Lung (tissue), 12 donors: ENCODE results near the gene EPHB2. TPM values are rescaled to one million over a fixed set of nuclear protein-coding genes. Genes with fewer than 3 reads are reported as not detected.

Source experiments
- ATAC-seq: fragments of 200-7000 bp; cut with Tn5 transposase; one replicate; pipeline ENCODE4 v1.9.1; 2020; ENCODE audit warnings: moderate number of reproducible peaks; ENCODE audit not compliant: insufficient read depth, low FRiP score
- DNase-seq, 3 donors: peaks; one replicate each; pipeline ENCODE4 v3.0.0-alpha.2; 2013 to 2017
- H3K27ac ChIP-seq, 2 donors: one replicate each; pipeline ENCODE4 v1.5.1; 2013; ENCODE audit warnings: mild to moderate bottlenecking in 2 of 2, moderate library complexity in 2 of 2, control low read depth in 1 of 2, inconsistent platforms in 1 of 2, low read depth in 1 of 2, low read length in 1 of 2
- H3K27me3 ChIP-seq, 3 donors: one replicate each; pipeline ENCODE4 v1.5.1; 2013; ENCODE audit warnings: low read length in 2 of 3; ENCODE audit not compliant: control insufficient read depth in 3 of 3, insufficient read depth in 3 of 3
- H3K36me3 ChIP-seq, 4 donors: one replicate each; pipeline ENCODE4 v1.5.1; 2013; ENCODE audit warnings: low read length in 4 of 4, mild to moderate bottlenecking in 1 of 4, moderate library complexity in 1 of 4; ENCODE audit not compliant: control insufficient read depth in 4 of 4, insufficient read depth in 4 of 4
- H3K4me1 ChIP-seq, 5 donors: one replicate each; pipeline ENCODE4 v1.5.1; 2013; ENCODE audit warnings: low read length in 5 of 5, mild to moderate bottlenecking in 2 of 5, moderate library complexity in 1 of 5; ENCODE audit not compliant: control insufficient read depth in 5 of 5, insufficient read depth in 5 of 5
- H3K4me3 ChIP-seq: one replicate; pipeline ENCODE4 v1.5.1; 2013; ENCODE audit warnings: mild to moderate bottlenecking, control low read depth, moderate library complexity
- H3K9ac ChIP-seq, 2 donors: one replicate each; pipeline ENCODE4 v1.5.1; 2013; ENCODE audit warnings: low read length in 2 of 2, control low read depth in 1 of 2; ENCODE audit not compliant: insufficient read depth in 1 of 2
- H3K9me3 ChIP-seq, 4 donors: one replicate each; pipeline ENCODE4 v1.5.1; 2013; ENCODE audit warnings: low read length in 3 of 4, mild to moderate bottlenecking in 1 of 4, moderate library complexity in 1 of 4; ENCODE audit not compliant: control insufficient read depth in 4 of 4, insufficient read depth in 3 of 4
- WGBS, 2 donors: extraction: QIAGEN DNeasy Blood & Tissue Kit; methylation state at CpG; one replicate each; pipeline ENCODE4 v1.1.7; 2013; 5-methylcytosine and 5-hydroxymethylcytosine counted together
- polyA plus RNA-seq, 2 donors: library from polyadenylated mRNA; stranded (reverse); fragments of 200-250 nt; gene quantifications; one replicate each; pipeline ENCODE4 v1.2.1, GENCODE V29; 2013
- total RNA-seq, 2 donors: library from RNA; depleted of rRNA in 1 of 2; stranded (reverse); fragments of >200 nt in 1 of 2; gene quantifications; one replicate each; pipeline ENCODE4 v1.2.1, GENCODE V29; 2014 to 2021
- TF ChIP-seq, protein P1 (sequence below): IDR thresholded peaks from 2 replicates; pipeline ENCODE4 v1.5.1; 2012; ENCODE audit warnings: mild to moderate bottlenecking; ENCODE audit errors: control extremely low read depth, extremely low read depth
- donor health status: control.
- donor health status: control.
- donor health status: Bipolar disorder and iron deficiency.
- donor health status: healthy.
- donor health status: DM: yes; HTN: yes; CAD: no.

Gene EPHB2
- total and polyA plus RNA-seq, 4 donors = 1.2 to 8.5 (median 5.8) TPM

DNA sequence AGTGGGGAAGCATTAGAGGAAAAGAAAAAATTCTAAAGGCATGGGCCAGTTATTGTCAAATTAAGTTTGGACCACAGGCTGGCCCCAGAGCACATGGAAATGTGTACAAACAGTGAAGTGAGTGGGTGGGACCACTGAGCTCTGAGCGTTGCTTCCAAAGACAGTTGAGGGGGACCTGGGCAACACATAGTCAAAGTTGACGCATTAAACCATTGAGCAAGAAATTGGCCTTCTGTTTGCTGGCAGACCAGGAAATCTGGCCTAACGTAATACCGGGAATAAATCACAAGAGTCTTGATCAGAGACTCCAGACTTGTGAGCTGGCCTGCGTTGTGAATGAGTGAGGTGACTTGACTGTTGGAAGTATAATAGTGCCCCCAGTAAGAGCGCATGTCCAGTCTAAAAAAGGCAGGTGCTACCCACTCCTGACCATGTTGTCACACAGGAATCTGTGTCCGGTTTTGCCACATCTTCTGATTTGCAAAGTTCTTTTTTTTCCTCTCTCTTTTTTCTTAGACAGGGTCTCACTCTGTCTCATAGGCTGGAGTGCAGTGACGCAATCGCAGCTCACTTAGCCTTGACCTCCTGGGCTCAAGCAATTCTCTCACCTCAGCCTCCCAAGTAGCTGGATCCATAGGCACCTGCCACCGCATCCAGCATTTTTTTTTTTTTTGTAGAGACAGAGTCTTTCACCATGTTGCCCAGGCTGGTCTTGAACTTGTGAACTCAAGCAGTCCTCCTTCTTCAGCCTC is 10.7 kb downstream of the EPHB2 start:
- H3K27ac ChIP-seq = no peak overlapping the region
- TF ChIP-seq, protein P1, sequence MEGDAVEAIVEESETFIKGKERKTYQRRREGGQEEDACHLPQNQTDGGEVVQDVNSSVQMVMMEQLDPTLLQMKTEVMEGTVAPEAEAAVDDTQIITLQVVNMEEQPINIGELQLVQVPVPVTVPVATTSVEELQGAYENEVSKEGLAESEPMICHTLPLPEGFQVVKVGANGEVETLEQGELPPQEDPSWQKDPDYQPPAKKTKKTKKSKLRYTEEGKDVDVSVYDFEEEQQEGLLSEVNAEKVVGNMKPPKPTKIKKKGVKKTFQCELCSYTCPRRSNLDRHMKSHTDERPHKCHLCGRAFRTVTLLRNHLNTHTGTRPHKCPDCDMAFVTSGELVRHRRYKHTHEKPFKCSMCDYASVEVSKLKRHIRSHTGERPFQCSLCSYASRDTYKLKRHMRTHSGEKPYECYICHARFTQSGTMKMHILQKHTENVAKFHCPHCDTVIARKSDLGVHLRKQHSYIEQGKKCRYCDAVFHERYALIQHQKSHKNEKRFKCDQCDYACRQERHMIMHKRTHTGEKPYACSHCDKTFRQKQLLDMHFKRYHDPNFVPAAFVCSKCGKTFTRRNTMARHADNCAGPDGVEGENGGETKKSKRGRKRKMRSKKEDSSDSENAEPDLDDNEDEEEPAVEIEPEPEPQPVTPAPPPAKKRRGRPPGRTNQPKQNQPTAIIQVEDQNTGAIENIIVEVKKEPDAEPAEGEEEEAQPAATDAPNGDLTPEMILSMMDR = no peak
- no peak overlapping the region for H3K9ac ChIP-seq
- DNase-seq (no peak), ATAC-seq (no peak)
- H3K4me1 ChIP-seq = peaks cover 0 to 17% (median 0%) of the 10 kb centered on the region in 5 donors
- H3K9me3 ChIP-seq = no peaks in the 10 kb centered on the region
- 76 to 88% methylated on average over 10 of the region's 10 CpGs for WGBS, 2 donors
- H3K27me3 ChIP-seq = no peaks in the 10 kb centered on the region
- H3K4me3 ChIP-seq = no peak overlapping the region
- H3K36me3 ChIP-seq = no peaks in the 10 kb centered on the region

GRCh38 chr1:22722901-22723550 is 12.4 kb downstream of the EPHB2 start:
- peak; percentile 33 to 58 (median 44) for DNase-seq
- H3K27ac ChIP-seq = no peak overlapping the region
- H3K9me3 ChIP-seq = no peaks in the 10 kb centered on the region
- peaks cover 0 to 12% (median 0%) of the 10 kb centered on the region in 5 donors for H3K4me1 ChIP-seq
- ATAC-seq = no peak
- TF ChIP-seq, protein P1 = no peak
- no peak overlapping the region for H3K4me3 ChIP-seq
- H3K36me3 ChIP-seq = no peaks in the 10 kb centered on the region
- no peak overlapping the region for H3K9ac ChIP-seq
- 67 to 76% methylated on average over 26 of the region's 26 CpGs for WGBS, 2 donors
- H3K27me3 ChIP-seq = no peaks in the 10 kb centered on the region

- no peak overlapping the region for H3K9ac ChIP-seq
- H3K4me3 ChIP-seq = no peak overlapping the region
- H3K4me1 ChIP-seq = peaks cover 0 to 9% (median 0%) of the 10 kb centered on the region in 5 donors
- H3K27me3 ChIP-seq = no peaks in the 10 kb centered on the region
- no peak overlapping the region for H3K27ac ChIP-seq
- DNase-seq (no peak), ATAC-seq (no peak)
- 87 to 92% methylated on average over 2 of the region's 2 CpGs for WGBS, 2 donors
- no peaks in the 10 kb centered on the region for H3K36me3 ChIP-seq
- H3K9me3 ChIP-seq = no peaks in the 10 kb centered on the region
- TF ChIP-seq, protein P1 = no peak
Observed at GRCh38 chr1:22727873-22728272, 17.2 kb downstream of the EPHB2 start.
